ENCODE data around the gene FAM222B.
"Not testable (repeated sequence)": the region's sequence is repeated elsewhere in the genome, so short reads cannot be mapped to it uniquely, and the experiment has no call there.

The FAM222B gene

GRCh38 chr17:28811651-28812090 is 30.9 kb downstream of the FAM222B start:
- no peak for TF ChIP-seq EZH2 (IDR thresholded peaks at IDR 0.05)
- TF ChIP-seq POLR2AphosphoS5 (IDR thresholded peaks at IDR 0.05; ENCODE audit: borderline replicate concordance, low read depth, low read length) = no peak
- no peak for TF ChIP-seq FOXP2 (optimal IDR thresholded peaks at IDR 0.05; ENCODE audit: control extremely low read depth, extremely low read length, insufficient read depth)
- Histone ChIP-seq H3K9ac (ENCODE audit: insufficient read length) (peak overlapping the region; percentile 71), H3K27ac (0 out of 2 replicates have a peak overlapping the region, but pooled peaks have one; percentile 37), H3K4me3 (peak overlapping the region; percentile 84), H3K36me3 (ENCODE audit: insufficient read depth, low read length) (no peaks in the 10 kb centered on the region), H3K9me3 (ENCODE audit: low read depth, low read length) (no peaks in the 10 kb centered on the region)
- no peak for DNase-seq (ENCODE audit: low read depth, low spot score)

- TF ChIP-seq EZH2 (IDR thresholded peaks at IDR 0.05) (no peak), FOXP2 (optimal IDR thresholded peaks at IDR 0.05; ENCODE audit: control extremely low read depth, extremely low read length, insufficient read depth) (no peak), POLR2AphosphoS5 (IDR thresholded peaks at IDR 0.05; ENCODE audit: borderline replicate concordance, low read depth, low read length) (no peak)
- H3K9me3 ChIP-seq (ENCODE audit: low read depth, low read length) = no peaks in the 10 kb centered on the region
- no peak overlapping the region for H3K9ac ChIP-seq (ENCODE audit: insufficient read length)
- peaks cover 9% of the 10 kb centered on the region; the same call in 1 of the 2 replicates for H3K36me3 ChIP-seq (ENCODE audit: insufficient read depth, low read length)
- H3K27ac ChIP-seq = no peak overlapping the region
- DNase-seq (ENCODE audit: low read depth, low spot score) = no peak
- no peak overlapping the region for H3K4me3 ChIP-seq
Measured at GRCh38 chr17:28810437-28810836, 32.2 kb downstream of the FAM222B start.

GRCh38 chr17:28807925-28808634 is 34.5 kb downstream of the FAM222B start:
- peaks cover 15% of the 10 kb centered on the region; the same call in 1 of the 2 replicates for H3K36me3 ChIP-seq (ENCODE audit: insufficient read depth, low read length)
- no peak overlapping the region for H3K27ac ChIP-seq
- H3K9me3 ChIP-seq (ENCODE audit: low read depth, low read length) = no peaks in the 10 kb centered on the region
- no peak for DNase-seq (ENCODE audit: low read depth, low spot score)
- TF ChIP-seq FOXP2 (optimal IDR thresholded peaks at IDR 0.05; ENCODE audit: control extremely low read depth, extremely low read length, insufficient read depth) (no peak), EZH2 (IDR thresholded peaks at IDR 0.05) (no peak), POLR2AphosphoS5 (IDR thresholded peaks at IDR 0.05; ENCODE audit: borderline replicate concordance, low read depth, low read length) (no peak)
- H3K9ac ChIP-seq (ENCODE audit: insufficient read length) = no peak overlapping the region
- no peak overlapping the region for H3K4me3 ChIP-seq

- Histone ChIP-seq H3K36me3 (ENCODE audit: insufficient read depth, low read length) (no peaks in the 10 kb centered on the region; the same call in 1 of the 2 replicates), H3K4me3 (no peak overlapping the region), H3K27ac (no peak overlapping the region), H3K9ac (ENCODE audit: insufficient read length) (no peak overlapping the region), H3K9me3 (ENCODE audit: low read depth, low read length) (no peaks in the 10 kb centered on the region)
- DNase-seq (ENCODE audit: low read depth, low spot score) = no peak
- TF ChIP-seq POLR2AphosphoS5 (IDR thresholded peaks at IDR 0.05; ENCODE audit: borderline replicate concordance, low read depth, low read length) (no peak), EZH2 (IDR thresholded peaks at IDR 0.05) (no peak), FOXP2 (optimal IDR thresholded peaks at IDR 0.05; ENCODE audit: control extremely low read depth, extremely low read length, insufficient read depth) (no peak)
Measured at GRCh38 chr17:28796062-28796461, 46.5 kb downstream of the FAM222B start.

- not testable (repeated sequence) for H3K9ac ChIP-seq (ENCODE audit: insufficient read length)
Measured at GRCh38 chr17:28794846-28795441, 47.6 kb downstream of the FAM222B start.

GRCh38 chr17:28792877-28793661 is 49.5 kb downstream of the FAM222B start:
- H3K9ac ChIP-seq (ENCODE audit: insufficient read length) = no peak overlapping the region
- H3K9me3 ChIP-seq (ENCODE audit: low read depth, low read length) = no peaks in the 10 kb centered on the region
- no peak overlapping the region for H3K27ac ChIP-seq
- H3K4me3 ChIP-seq = no peak overlapping the region
- H3K36me3 ChIP-seq (ENCODE audit: insufficient read depth, low read length) = no peaks in the 10 kb centered on the region
- no peak for TF ChIP-seq FOXP2 (optimal IDR thresholded peaks at IDR 0.05; ENCODE audit: control extremely low read depth, extremely low read length, insufficient read depth)
- no peak for TF ChIP-seq POLR2AphosphoS5 (IDR thresholded peaks at IDR 0.05; ENCODE audit: borderline replicate concordance, low read depth, low read length)
- TF ChIP-seq EZH2 (IDR thresholded peaks at IDR 0.05) = no peak
- DNase-seq (ENCODE audit: low read depth, low spot score) = no peak

More at GRCh38 chr17:28794846-28795441, 47.6 kb downstream of the FAM222B start:
- not testable (repeated sequence) for DNase-seq (ENCODE audit: low read depth, low spot score); H3K4me3 ChIP-seq; H3K9me3 ChIP-seq (ENCODE audit: low read depth, low read length); H3K36me3 ChIP-seq (ENCODE audit: insufficient read depth, low read length); H3K27ac ChIP-seq

GRCh38 chr17:28788100-28788499 is 54.5 kb downstream of the FAM222B start:
- Histone ChIP-seq H3K4me3 (no peak overlapping the region), H3K9me3 (ENCODE audit: low read depth, low read length) (no peaks in the 10 kb centered on the region), H3K27ac (no peak overlapping the region), H3K36me3 (ENCODE audit: insufficient read depth, low read length) (no peaks in the 10 kb centered on the region), H3K9ac (ENCODE audit: insufficient read length) (no peak overlapping the region)
- no peak for DNase-seq (ENCODE audit: low read depth, low spot score)
- no peak for TF ChIP-seq POLR2AphosphoS5 (IDR thresholded peaks at IDR 0.05; ENCODE audit: borderline replicate concordance, low read depth, low read length)
- TF ChIP-seq FOXP2 (optimal IDR thresholded peaks at IDR 0.05; ENCODE audit: control extremely low read depth, extremely low read length, insufficient read depth) = no peak
- no peak for TF ChIP-seq EZH2 (IDR thresholded peaks at IDR 0.05)

- Histone ChIP-seq H3K9me3 (ENCODE audit: low read depth, low read length) (no peaks in the 10 kb centered on the region), H3K9ac (ENCODE audit: insufficient read length) (no peak overlapping the region), H3K36me3 (ENCODE audit: insufficient read depth, low read length) (peaks cover 5% of the 10 kb centered on the region; the same call in 1 of the 2 replicates), H3K4me3 (no peak overlapping the region), H3K27ac (no peak overlapping the region)
- DNase-seq (ENCODE audit: low read depth, low spot score) = no peak
- TF ChIP-seq FOXP2 (optimal IDR thresholded peaks at IDR 0.05; ENCODE audit: control extremely low read depth, extremely low read length, insufficient read depth) = no peak
- TF ChIP-seq POLR2AphosphoS5 (IDR thresholded peaks at IDR 0.05; ENCODE audit: borderline replicate concordance, low read depth, low read length) = no peak
- no peak for TF ChIP-seq EZH2 (IDR thresholded peaks at IDR 0.05)
Measured at GRCh38 chr17:28783161-28783560, 59.4 kb downstream of the FAM222B start.

- not testable (repeated sequence) for H3K4me3 ChIP-seq; H3K36me3 ChIP-seq (ENCODE audit: insufficient read depth, low read length); H3K27ac ChIP-seq; DNase-seq (ENCODE audit: low read depth, low spot score); H3K9ac ChIP-seq (ENCODE audit: insufficient read length); H3K9me3 ChIP-seq (ENCODE audit: low read depth, low read length)
Measured at GRCh38 chr17:28779601-28780000, 63.0 kb downstream of the FAM222B start.
